Measurements from ENCODE around the gene LETM1.

The LETM1 gene

GRCh38 chr4:1795299-1796195 is 60.4 kb downstream of the LETM1 start:
- TF ChIP-seq CTCF (IDR thresholded peaks at IDR 0.05): no peak

DNA sequence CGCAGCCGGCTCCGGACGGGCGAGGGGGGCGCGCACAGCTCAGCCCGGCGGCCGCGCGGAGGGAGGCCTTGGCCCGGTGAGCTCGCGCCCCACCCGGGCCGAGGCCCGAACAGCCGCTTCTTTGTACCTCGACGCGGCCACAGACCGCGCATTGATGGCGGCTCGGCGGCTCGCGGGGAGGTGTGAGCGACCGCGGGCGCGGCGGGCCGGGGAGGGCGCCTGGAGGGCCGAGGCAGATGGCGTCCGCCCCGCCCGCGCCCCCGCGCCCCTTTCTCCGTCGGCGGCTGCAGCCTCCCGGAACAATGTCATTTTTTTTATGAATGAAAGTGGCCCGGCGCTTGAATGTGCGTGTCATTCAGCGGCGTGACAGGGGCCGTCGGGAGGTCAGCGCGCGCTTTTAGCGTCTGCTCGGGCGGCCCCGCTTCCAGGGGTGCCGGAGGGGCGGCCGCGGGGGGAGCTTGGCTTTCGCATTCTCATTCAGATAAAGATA is 61.1 kb downstream of the LETM1 start:
- TF ChIP-seq CTCF (IDR thresholded peaks at IDR 0.05): no peak

DNA sequence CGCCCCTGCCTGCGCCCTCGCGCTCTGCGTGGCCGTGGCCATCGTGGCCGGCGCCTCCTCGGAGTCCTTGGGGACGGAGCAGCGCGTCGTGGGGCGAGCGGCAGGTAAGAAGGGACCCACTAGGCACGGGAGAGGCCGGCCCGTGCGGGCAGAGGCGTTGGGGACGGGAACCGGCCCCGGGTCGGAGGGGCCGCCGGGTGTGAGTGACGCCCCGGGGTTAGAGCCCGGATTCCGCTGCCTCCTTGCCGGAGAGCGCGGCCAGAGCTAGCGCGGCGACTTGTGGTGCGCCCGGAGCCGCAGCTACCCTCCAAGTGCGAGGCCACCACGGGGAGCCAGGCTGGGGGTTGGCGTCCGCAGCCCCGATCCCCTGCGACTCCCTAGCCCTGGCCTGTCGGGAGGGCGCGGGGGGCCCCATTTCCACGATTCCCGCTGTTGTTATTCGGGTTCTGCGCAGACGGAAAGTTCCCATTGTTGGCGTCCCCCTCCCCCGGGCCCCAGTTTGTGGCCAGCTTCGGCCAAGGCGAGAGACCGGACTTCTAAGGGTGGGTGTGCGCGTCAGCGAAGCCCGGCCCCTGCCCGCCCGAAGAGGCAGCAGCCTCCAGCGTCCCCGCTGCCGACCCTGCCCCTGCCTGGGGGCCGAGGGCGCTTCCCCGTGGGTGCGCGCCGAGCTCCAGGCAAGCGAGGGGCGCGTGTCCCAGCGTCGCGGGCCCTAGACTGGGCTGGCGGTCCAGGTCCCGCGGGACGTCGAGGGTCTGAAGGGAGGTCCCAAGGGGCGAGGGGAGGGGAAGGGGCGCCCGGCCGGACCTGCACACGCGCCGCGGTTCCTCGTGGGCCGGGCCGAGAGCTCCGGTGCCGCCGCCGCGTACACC is 61.8 kb downstream of the LETM1 start:
- no peak for TF ChIP-seq CTCF (IDR thresholded peaks at IDR 0.05)

GRCh38 chr4:1793496-1793840 is 62.5 kb downstream of the LETM1 start:
- no peak for TF ChIP-seq CTCF (IDR thresholded peaks at IDR 0.05)

GRCh38 chr4:1792832-1793495 is 63.0 kb downstream of the LETM1 start, which contains the start of gene FGFR3:
FGFR3 (plus strand) TSS chr4:1793293; CDS start chr4:1793935, 642 bp downstream.
- no peak for TF ChIP-seq CTCF (IDR thresholded peaks at IDR 0.05)

GRCh38 chr4:1792158-1792831 is 63.7 kb downstream of the LETM1 start:
- TF ChIP-seq CTCF (IDR thresholded peaks at IDR 0.05): no peak

- TF ChIP-seq CTCF (IDR thresholded peaks at IDR 0.05): no peak
Observed at GRCh38 chr4:1790005-1790404, 66.0 kb downstream of the LETM1 start.
